Upper lobe of left lung (tissue), 6 donors: ENCODE results near the gene CUL2. TPM values are rescaled to one million over a fixed set of nuclear protein-coding genes. Genes with fewer than 3 reads are reported as not detected.

ENCODE experiments used
- ATAC-seq, 2 donors: fragments of 200-7000 bp; cut with Tn5 transposase; one replicate each; pipeline ENCODE4 v1.9.1; 2022; ENCODE audit warnings: mild to moderate bottlenecking in 2 of 2, moderate library complexity in 2 of 2; ENCODE audit not compliant: low FRiP score in 2 of 2
- DNase-seq, 2 donors: peaks; one replicate each; pipeline ENCODE4 v3.0.0-alpha.2; 2019 to 2020
- H3K27ac ChIP-seq, 4 donors: fragments of 200-600 bp; sonication (generic); one replicate each; pipeline ENCODE4 v1.5.1; 2016 to 2019
- H3K27me3 ChIP-seq, 4 donors: fragments of 200-600 bp; sonication (generic); one replicate each; pipeline ENCODE4 v1.5.1; 2017 to 2019
- H3K36me3 ChIP-seq, 4 donors: fragments of 200-600 bp; sonication (generic); one replicate each; pipeline ENCODE4 v1.5.1; 2016 to 2019
- H3K4me1 ChIP-seq, 4 donors: fragments of 200-600 bp; sonication (generic); one replicate each; pipeline ENCODE4 v1.5.1; 2018 to 2019
- H3K4me3 ChIP-seq, 4 donors: fragments of 200-600 bp; sonication (generic); one replicate each; pipeline ENCODE4 v1.5.1; 2017 to 2019; ENCODE audit warnings: mild to moderate bottlenecking in 2 of 4, moderate library complexity in 1 of 4
- H3K9me3 ChIP-seq, 4 donors: fragments of 200-600 bp; sonication (generic); one replicate each; pipeline ENCODE4 v1.5.1; 2018 to 2019
- CTCF ChIP-seq, 6 experiments: fragments of 450-650 bp in 4 of 6; fragments of 200-600 bp in 2 of 6; sonication (generic) in 2 of 6; IDR thresholded peaks; one replicate each; pipeline ENCODE4 v1.5.1; 2016 to 2019; ENCODE audit warnings: antibody characterized with exemption in 6 of 6
- EP300 ChIP-seq, 4 donors: sonication (generic); formaldehyde crosslinking; IDR thresholded peaks; one replicate each; pipeline ENCODE4 v1.5.1; 2017; ENCODE audit warnings: antibody characterized with exemption in 4 of 4, control low read depth in 2 of 4
- POLR2A ChIP-seq, 4 donors: fragments of 450-650 bp; IDR thresholded peaks; one replicate each; pipeline ENCODE4 v1.5.1; 2016 to 2017; ENCODE audit warnings: antibody characterized with exemption in 4 of 4, mild to moderate bottlenecking in 2 of 4
- POLR2AphosphoS5 ChIP-seq, 2 donors: sonication (generic); formaldehyde crosslinking; IDR thresholded peaks; one replicate each; pipeline ENCODE4 v1.5.1; 2017; ENCODE audit warnings: antibody characterized with exemption in 2 of 2
- WGBS, 2 donors: methylation state at CpG; one replicate each; pipeline ENCODE4 v1.1.5; 2017 to 2018; 5-methylcytosine and 5-hydroxymethylcytosine counted together
- total RNA-seq, 6 donors: library from RNA; depleted of rRNA in 4 of 6; stranded (reverse); fragments of >200 nt in 4 of 6; gene quantifications; one replicate each; pipeline versions ENCODE4 v1.1.0 to v1.2.1, GENCODE V29; 2016 to 2021
- donor health status: DM: no; HTN: no; CAD: no; lungs with moderate emphysema.
- donor health status: DM: no; HTN: yes; CAD: no; lungs with severe emphysema.

CUL2 gene
- total RNA-seq, 6 donors from 2014 or later = 11.8 to 30.7 (median 19.7) TPM

- ATAC-seq (no peak), DNase-seq (no peak)
- Histone ChIP-seq H3K4me1 (no peaks in the 10 kb centered on the region), H3K36me3 (peaks cover 0 to 21% (median 3%) of the 10 kb centered on the region in 4 donors), H3K27me3 (no peaks in the 10 kb centered on the region), H3K9me3 (no peaks in the 10 kb centered on the region), H3K27ac (no peak overlapping the region), H3K4me3 (no peak overlapping the region)
- WGBS, 2 donors = 81 to 82% methylated on average over 3 of the region's 3 CpGs
- TF ChIP-seq POLR2AphosphoS5 (IDR thresholded peaks at IDR 0.05) (no peak), CTCF (IDR thresholded peaks at IDR 0.05) (no peak), POLR2A (IDR thresholded peaks at IDR 0.05) (no peak), EP300 (IDR thresholded peaks at IDR 0.05) (no peak)
Observed at GRCh38 chr10:35004651-35005050, 85.5 kb downstream of the CUL2 start.

- H3K4me3 ChIP-seq = no peak overlapping the region
- TF ChIP-seq POLR2A (IDR thresholded peaks at IDR 0.05) (no peak), POLR2AphosphoS5 (IDR thresholded peaks at IDR 0.05) (no peak), CTCF (IDR thresholded peaks at IDR 0.05) (no peak), EP300 (IDR thresholded peaks at IDR 0.05) (no peak)
- WGBS, 2 donors = 86 to 88% methylated on average over 4 of the region's 4 CpGs
- no peaks in the 10 kb centered on the region for H3K27me3 ChIP-seq
- no peaks in the 10 kb centered on the region for H3K4me1 ChIP-seq
- no peak for ATAC-seq
- no peak overlapping the region for H3K27ac ChIP-seq
- H3K9me3 ChIP-seq = no peaks in the 10 kb centered on the region
- DNase-seq = no peak
- H3K36me3 ChIP-seq = peaks cover 0 to 14% (median 0%) of the 10 kb centered on the region in 4 donors
Observed at GRCh38 chr10:35003906-35004305, 86.2 kb downstream of the CUL2 start.

- Histone ChIP-seq H3K4me1 (no peaks in the 10 kb centered on the region), H3K9me3 (no peaks in the 10 kb centered on the region), H3K27me3 (no peaks in the 10 kb centered on the region), H3K36me3 (no peaks in the 10 kb centered on the region), H3K4me3 (no peak overlapping the region), H3K27ac (no peak overlapping the region)
- WGBS, 2 donors = 89 to 93% methylated on average over 4 of the region's 4 CpGs
- TF ChIP-seq EP300 (IDR thresholded peaks at IDR 0.05) (no peak), CTCF (IDR thresholded peaks at IDR 0.05) (no peak)
- DNase-seq (no peak), ATAC-seq (no peak)
Observed at GRCh38 chr10:35000936-35001335, 89.2 kb downstream of the CUL2 start.

- no peak overlapping the region for H3K4me3 ChIP-seq
- ATAC-seq (no peak), DNase-seq (no peak)
- H3K27me3 ChIP-seq = no peaks in the 10 kb centered on the region
- no peak for TF ChIP-seq POLR2A (IDR thresholded peaks at IDR 0.05)
- TF ChIP-seq CTCF (IDR thresholded peaks at IDR 0.05) = no peak
- no peak for TF ChIP-seq POLR2AphosphoS5 (IDR thresholded peaks at IDR 0.05)
- TF ChIP-seq EP300 (IDR thresholded peaks at IDR 0.05) = no peak
- H3K36me3 ChIP-seq = no peaks in the 10 kb centered on the region
- 88 to 91% methylated on average over 5 of the region's 5 CpGs for whole genome bisulfite sequencing, 2 donors
- H3K27ac ChIP-seq = no peak overlapping the region
- no peaks in the 10 kb centered on the region for H3K9me3 ChIP-seq
- H3K4me1 ChIP-seq = peaks cover 5 to 8% (median 5%) of the 10 kb centered on the region in 4 donors
Observed at GRCh38 chr10:34999532-34999931, 90.6 kb downstream of the CUL2 start.

- no peak for ATAC-seq
- Histone ChIP-seq H3K36me3 (no peaks in the 10 kb centered on the region), H3K4me3 (no peak overlapping the region), H3K27me3 (no peaks in the 10 kb centered on the region), H3K4me1 (peaks cover 7 to 9% (median 7%) of the 10 kb centered on the region in 4 donors), H3K27ac (no peak overlapping the region), H3K9me3 (no peaks in the 10 kb centered on the region)
- 90 to 97% methylated on average over 3 of the region's 3 CpGs for WGBS, 2 donors
- no peak for DNase-seq
- no peak for TF ChIP-seq POLR2A (IDR thresholded peaks at IDR 0.05)
Observed at GRCh38 chr10:34998940-34999339, 91.2 kb downstream of the CUL2 start.
